HG02938 (cell line): Measurements from ENCODE around the gene WDR77.

Experiments used
- ATAC-seq: cut with Tn5 transposase; IDR thresholded peaks from one replicate; pipeline ENCODE4 v1.9.1; 2021; ENCODE audit warnings: mild to moderate bottlenecking, moderate library complexity; ENCODE audit not compliant: unreplicated experiment

WDR77 gene

GRCh38 chr1:111441573-111442192 lies 7.4 kb downstream of the WDR77 start:
- ATAC-seq, result no peak

- no peak for ATAC-seq
Observed at GRCh38 chr1:111439461-111440351, 9.3 kb downstream of the WDR77 start.

GRCh38 chr1:111436726-111437125 lies 12.3 kb downstream of the WDR77 start:
- no peak for ATAC-seq

GRCh38 chr1:111424281-111424680 lies 24.8 kb downstream of the WDR77 start:
- no peak for ATAC-seq

GRCh38 chr1:111422546-111423391 lies 26.3 kb downstream of the WDR77 start:
- no peak for ATAC-seq

GRCh38 chr1:111420377-111420776 lies 28.7 kb downstream of the WDR77 start:
- no peak for ATAC-seq

- ATAC-seq, result no peak
Observed at GRCh38 chr1:111419037-111419436, 30.0 kb downstream of the WDR77 start.

- no peak for ATAC-seq
Observed at GRCh38 chr1:111417755-111418154, 31.3 kb downstream of the WDR77 start.

- no peak for ATAC-seq
Observed at GRCh38 chr1:111415461-111415860, 33.6 kb downstream of the WDR77 start.

GRCh38 chr1:111414756-111415155 lies 34.3 kb downstream of the WDR77 start:
- ATAC-seq, result no peak

- no peak for ATAC-seq
Observed at GRCh38 chr1:111412839-111413238, 36.2 kb downstream of the WDR77 start.

GRCh38 chr1:111407301-111407700 lies 41.8 kb downstream of the WDR77 start:
- ATAC-seq, result no peak

- peak; percentile 76 for ATAC-seq
Observed at GRCh38 chr1:111406321-111406768, 42.7 kb downstream of the WDR77 start.

- ATAC-seq, result no peak
Observed at GRCh38 chr1:111404588-111404987, 44.5 kb downstream of the WDR77 start.

- ATAC-seq, result no peak
Observed at GRCh38 chr1:111402083-111402482, 47.0 kb downstream of the WDR77 start.

GRCh38 chr1:111399792-111400610 lies 49.1 kb downstream of the WDR77 start:
- ATAC-seq, result no peak

GRCh38 chr1:111392460-111392945 lies 56.6 kb downstream of the WDR77 start:
- ATAC-seq, result no peak

- no peak for ATAC-seq
Observed at GRCh38 chr1:111392042-111392441, 57.0 kb downstream of the WDR77 start.
